Transverse colon (tissue), 4 donors: Measurements from ENCODE around the gene ANK3. TPM values are rescaled to one million over a fixed set of nuclear protein-coding genes. Genes with fewer than 3 reads are reported as not detected.

Experiments
- DNase-seq: peaks from one replicate; pipeline ENCODE4 v3.0.0-alpha.2; 2019
- H3K27ac ChIP-seq, 4 donors: fragments of 200-600 bp; sonication (generic); 2 replicates each; pipeline ENCODE4 v1.5.1; 2016 to 2018; ENCODE audit warnings: inconsistent platforms in 4 of 4
- H3K27me3 ChIP-seq: fragments of 200-600 bp; sonication (generic); 2 replicates; pipeline ENCODE4 v1.5.1; 2017; ENCODE audit warnings: inconsistent platforms
- H3K36me3 ChIP-seq, 4 donors: fragments of 200-600 bp; sonication (generic); 2 replicates each; pipeline ENCODE4 v1.5.1; 2017 to 2019; ENCODE audit warnings: inconsistent platforms in 4 of 4
- H3K4me1 ChIP-seq, 4 donors: fragments of 200-600 bp; sonication (generic); 2 replicates each; pipeline ENCODE4 v1.5.1; 2017 to 2020; ENCODE audit warnings: inconsistent platforms in 4 of 4
- H3K4me3 ChIP-seq, 4 donors: fragments of 200-600 bp; sonication (generic); 1 replicate in 1 of 4; 2 replicates in 3 of 4; pipeline versions ENCODE4 v1.5.1 to v1.6.1; 2017 to 2019; ENCODE audit warnings: inconsistent platforms in 4 of 4
- H3K9me3 ChIP-seq, 2 donors: fragments of 200-600 bp; sonication (generic); 2 replicates each; pipeline ENCODE4 v1.5.1; 2017 to 2019; ENCODE audit warnings: inconsistent platforms in 2 of 2
- EP300 ChIP-seq: sonication (generic); formaldehyde crosslinking; IDR thresholded peaks from one replicate; pipeline ENCODE4 v1.6.1; 2017; ENCODE audit warnings: antibody characterized with exemption, low read depth
- POLR2A ChIP-seq: fragments of 450-650 bp; IDR thresholded peaks from one replicate; pipeline ENCODE4 v1.6.1; 2016; ENCODE audit warnings: antibody characterized with exemption, mild to moderate bottlenecking, moderate library complexity
- POLR2AphosphoS5 ChIP-seq, 3 donors: sonication (generic); formaldehyde crosslinking; IDR thresholded peaks; one replicate each; pipeline ENCODE4 v1.6.1; 2016; ENCODE audit warnings: antibody characterized with exemption in 3 of 3
- WGBS, 2 donors: methylation state at CpG; one replicate each; pipeline ENCODE4 v1.1.5; 2018; ENCODE audit warnings: low coverage in 1 of 2; 5-methylcytosine and 5-hydroxymethylcytosine counted together
- in situ Hi-C, 4 donors: fragments of 200-750 bp; cut with MboI; loops; one replicate each; pipeline versions ENCODE4 v1.15.0 to v1.15.1; 2017; ENCODE audit warnings: low sequenced_read_pairs in 3 of 4, low pct_ligation_motif_present in 1 of 4, low pct_unique_long_range_greater_than_20kb in 1 of 4
- intact Hi-C: fragments of 100-400 bp; cut with DNase I; formaldehyde crosslinking; loops from one replicate; pipeline ENCODE4 v1.15.1; 2023; ENCODE audit warnings: low total_unique reads
- total RNA-seq, 4 donors: library from RNA; depleted of rRNA; stranded (reverse); fragments of >200 nt; gene quantifications; one replicate each; pipeline ENCODE4 v1.1.0, GENCODE V29; 2016
- TF ChIP-seq, protein P1 (sequence below), 5 experiments: fragments of 200-600 bp in 3 of 5; fragments of 450-650 bp in 2 of 5; sonication (generic) in 3 of 5; IDR thresholded peaks; 1 replicate in 2 of 5; 2 replicates in 3 of 5; pipeline ENCODE4 v1.5.1; 2016 to 2017; ENCODE audit warnings: antibody characterized with exemption in 5 of 5, inconsistent platforms in 3 of 5, mild to moderate bottlenecking in 2 of 5, moderate library complexity in 1 of 5

The ANK3 gene
- total RNA-seq, 4 donors from 2014 or later: 41.2 to 230 (median 172) TPM

DNA sequence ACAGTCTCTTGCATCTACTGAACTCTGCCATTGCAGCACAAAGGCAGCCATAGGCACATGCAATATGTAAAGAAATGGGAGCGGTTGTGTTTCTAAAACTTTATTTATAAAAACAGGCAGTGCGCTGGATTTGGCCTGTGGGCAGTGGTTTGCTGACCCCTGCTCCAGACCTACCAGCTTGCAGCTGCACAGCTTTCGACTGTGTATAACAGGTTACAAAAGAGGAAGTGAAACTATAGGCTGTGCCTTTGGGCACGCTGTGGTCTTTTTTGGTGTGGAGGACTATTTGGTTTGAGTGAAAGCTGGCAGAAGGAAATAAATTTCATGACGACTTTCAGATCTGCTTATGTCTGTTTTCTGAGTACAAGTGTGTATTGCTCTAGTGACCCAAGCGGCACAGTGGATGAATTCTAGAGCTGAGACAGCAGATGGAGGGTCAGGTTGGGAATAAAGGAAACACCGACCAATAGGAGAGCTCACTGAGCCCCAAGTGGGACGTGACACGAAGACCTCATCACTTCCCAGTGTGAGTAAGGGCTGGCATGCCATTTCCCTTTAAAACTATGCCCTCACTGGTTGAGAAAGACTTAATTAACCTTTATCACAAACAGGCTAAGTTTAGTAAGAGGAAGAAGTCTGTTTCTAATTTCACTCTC lies 152.7 kb downstream of the ANK3 start:
- TF ChIP-seq EP300: no peak
- no peak for TF ChIP-seq POLR2A
- TF ChIP-seq, protein P1, sequence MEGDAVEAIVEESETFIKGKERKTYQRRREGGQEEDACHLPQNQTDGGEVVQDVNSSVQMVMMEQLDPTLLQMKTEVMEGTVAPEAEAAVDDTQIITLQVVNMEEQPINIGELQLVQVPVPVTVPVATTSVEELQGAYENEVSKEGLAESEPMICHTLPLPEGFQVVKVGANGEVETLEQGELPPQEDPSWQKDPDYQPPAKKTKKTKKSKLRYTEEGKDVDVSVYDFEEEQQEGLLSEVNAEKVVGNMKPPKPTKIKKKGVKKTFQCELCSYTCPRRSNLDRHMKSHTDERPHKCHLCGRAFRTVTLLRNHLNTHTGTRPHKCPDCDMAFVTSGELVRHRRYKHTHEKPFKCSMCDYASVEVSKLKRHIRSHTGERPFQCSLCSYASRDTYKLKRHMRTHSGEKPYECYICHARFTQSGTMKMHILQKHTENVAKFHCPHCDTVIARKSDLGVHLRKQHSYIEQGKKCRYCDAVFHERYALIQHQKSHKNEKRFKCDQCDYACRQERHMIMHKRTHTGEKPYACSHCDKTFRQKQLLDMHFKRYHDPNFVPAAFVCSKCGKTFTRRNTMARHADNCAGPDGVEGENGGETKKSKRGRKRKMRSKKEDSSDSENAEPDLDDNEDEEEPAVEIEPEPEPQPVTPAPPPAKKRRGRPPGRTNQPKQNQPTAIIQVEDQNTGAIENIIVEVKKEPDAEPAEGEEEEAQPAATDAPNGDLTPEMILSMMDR (IDR thresholded peaks at IDR 0.05): no peak
- no peak for TF ChIP-seq POLR2AphosphoS5 (IDR thresholded peaks at IDR 0.05)
- in situ Hi-C loops: no loop called here
- Histone ChIP-seq H3K27ac (peak overlapping the region in 1 of 4 donors; percentile 26), H3K36me3 (no peaks in the 10 kb centered on the region), H3K4me3 (no peak overlapping the region), H3K9me3 (no peaks in the 10 kb centered on the region), H3K4me1 (peaks cover 0 to 9% (median 4%) of the 10 kb centered on the region in 4 donors), H3K27me3 (no peaks in the 10 kb centered on the region)
- intact Hi-C loops: no loop called here
- WGBS, 2 donors: 62 to 77% methylated on average over 4 to 9 of the region's 9 CpGs
- peak; percentile 60 for DNase-seq

DNA sequence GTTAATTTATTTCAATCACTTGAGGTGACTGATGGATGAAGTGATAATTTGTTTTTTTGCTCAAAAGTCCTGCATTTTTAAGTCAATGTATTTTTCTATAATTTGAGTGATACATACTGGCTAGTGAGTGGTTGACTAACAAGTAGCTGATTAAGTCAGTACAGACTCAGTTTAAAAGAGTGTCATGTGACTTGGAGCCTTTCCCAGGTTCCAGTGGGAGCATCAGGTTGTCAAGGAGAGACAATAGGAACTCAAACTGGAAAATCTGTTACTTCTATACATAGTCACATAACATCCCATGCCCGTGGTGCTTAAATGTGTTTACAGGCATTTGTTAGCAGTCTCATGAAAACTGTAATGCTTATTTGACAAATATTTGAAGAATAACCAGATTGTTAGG lies 154.7 kb downstream of the ANK3 start:
- H3K9me3 ChIP-seq: no peaks in the 10 kb centered on the region
- H3K27me3 ChIP-seq: no peaks in the 10 kb centered on the region
- no peak for DNase-seq
- intact Hi-C loops: no loop called here
- in situ Hi-C loops: no loop called here
- H3K27ac ChIP-seq: no peak overlapping the region
- no peak overlapping the region for H3K4me3 ChIP-seq
- WGBS, 2 donors: 50 to 57% methylated on average over 1 of the region's 1 CpG
- peaks cover 0 to 9% (median 4%) of the 10 kb centered on the region in 4 donors for H3K4me1 ChIP-seq
- H3K36me3 ChIP-seq: no peaks in the 10 kb centered on the region
- TF ChIP-seq POLR2AphosphoS5 (IDR thresholded peaks at IDR 0.05) (no peak), POLR2A (no peak), EP300 (no peak)
- TF ChIP-seq, protein P1 (IDR thresholded peaks at IDR 0.05): no peak

DNA sequence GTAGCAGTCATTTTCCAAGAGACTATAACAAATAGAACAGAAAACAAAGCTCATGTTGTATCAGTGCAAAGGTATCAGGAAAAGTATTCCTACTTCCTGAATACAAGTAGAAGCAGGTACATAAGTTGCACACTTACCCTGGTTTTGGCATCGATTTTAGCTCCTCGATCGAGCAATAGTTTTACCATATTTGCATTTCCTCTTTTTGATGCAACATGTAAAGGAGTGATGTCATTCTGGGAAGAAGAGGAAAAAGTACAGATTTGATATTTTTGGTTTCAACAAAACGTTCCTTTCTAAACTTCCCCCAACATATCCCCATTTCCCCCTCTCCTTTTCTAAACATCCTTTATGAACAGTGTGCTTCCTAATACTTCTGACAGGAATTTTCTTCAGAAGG lies 155.1 kb downstream of the ANK3 start:
- intact Hi-C loops: no loop called here
- peaks cover 0 to 9% (median 4%) of the 10 kb centered on the region in 4 donors for H3K4me1 ChIP-seq
- no peak for DNase-seq
- in situ Hi-C loops: no loop called here
- TF ChIP-seq EP300 (no peak), POLR2A (no peak), POLR2AphosphoS5 (IDR thresholded peaks at IDR 0.05) (no peak)
- TF ChIP-seq, protein P1 (IDR thresholded peaks at IDR 0.05): no peak
- H3K36me3 ChIP-seq: no peaks in the 10 kb centered on the region
- H3K27ac ChIP-seq: no peak overlapping the region
- no peaks in the 10 kb centered on the region for H3K27me3 ChIP-seq
- no peak overlapping the region for H3K4me3 ChIP-seq
- 65 to 72% methylated on average over 4 of the region's 4 CpGs for WGBS, 2 donors
- no peaks in the 10 kb centered on the region for H3K9me3 ChIP-seq

DNA sequence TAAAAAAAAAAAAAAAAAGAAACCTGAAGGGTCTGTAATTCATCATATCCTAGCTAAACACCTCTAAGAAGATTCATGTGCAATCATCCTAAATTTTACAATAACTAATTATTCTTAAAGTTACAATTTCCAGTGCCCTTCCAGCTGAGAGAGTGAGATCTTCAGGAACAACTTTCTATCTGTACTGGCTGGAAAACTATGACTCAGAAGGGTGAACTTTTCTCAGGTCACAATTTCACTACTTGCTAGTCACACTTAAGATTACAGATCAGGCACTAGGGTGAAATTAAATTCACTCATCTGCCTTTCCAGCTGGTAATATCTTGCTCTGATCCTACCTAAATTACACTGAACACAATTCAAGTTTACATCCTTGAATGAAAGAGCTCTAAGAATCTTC lies 158.8 kb downstream of the ANK3 start:
- Histone ChIP-seq H3K27me3 (no peaks in the 10 kb centered on the region), H3K36me3 (no peaks in the 10 kb centered on the region), H3K4me1 (no peaks in the 10 kb centered on the region), H3K27ac (no peak overlapping the region), H3K9me3 (no peaks in the 10 kb centered on the region), H3K4me3 (no peak overlapping the region)
- TF ChIP-seq POLR2AphosphoS5 (IDR thresholded peaks at IDR 0.05) (no peak), POLR2A (no peak), EP300 (no peak)
- TF ChIP-seq, protein P1 (IDR thresholded peaks at IDR 0.05): no peak
- in situ Hi-C loops (no loop called here), intact Hi-C loops (no loop called here)
- no peak for DNase-seq
